Right ventricle myocardium inferior (tissue), 1 donor: ENCODE data around the gene PARD3. TPM values are rescaled to one million over a fixed set of nuclear protein-coding genes. Genes with fewer than 3 reads are reported as not detected.
"Not testable (repeated sequence)": the region's sequence is repeated elsewhere in the genome, so short reads cannot be mapped to it uniquely, and the experiment has no call there.

Experiments used
- ATAC-seq: fragments of 200-7000 bp; cut with Tn5 transposase; one replicate; pipeline ENCODE4 v1.9.1; 2020; ENCODE audit warnings: mild to moderate bottlenecking, moderate library complexity
- DNase-seq: peaks from one replicate; pipeline ENCODE4 v3.0.0; 2021; ENCODE audit errors: missing footprints
- intact Hi-C: fragments of 100-400 bp; cut with DNase I; formaldehyde crosslinking; loops from one replicate; pipeline ENCODE4 v1.11.0; 2022
- total RNA-seq: library from RNA; stranded (reverse); fragmentation: NEBNext Ultra II Directional; extraction: Animal tissue kit (Norgen Biotek cat#: 25700); gene quantifications from one replicate; pipeline ENCODE4 v1.2.1, GENCODE V29; 2021
- donor health status: DM: no; HTN: yes; CAD: no; lungs with severe emphysema.

The PARD3 gene
- total RNA-seq, 1 donor from 2014 or later: 34.6 TPM

DNA sequence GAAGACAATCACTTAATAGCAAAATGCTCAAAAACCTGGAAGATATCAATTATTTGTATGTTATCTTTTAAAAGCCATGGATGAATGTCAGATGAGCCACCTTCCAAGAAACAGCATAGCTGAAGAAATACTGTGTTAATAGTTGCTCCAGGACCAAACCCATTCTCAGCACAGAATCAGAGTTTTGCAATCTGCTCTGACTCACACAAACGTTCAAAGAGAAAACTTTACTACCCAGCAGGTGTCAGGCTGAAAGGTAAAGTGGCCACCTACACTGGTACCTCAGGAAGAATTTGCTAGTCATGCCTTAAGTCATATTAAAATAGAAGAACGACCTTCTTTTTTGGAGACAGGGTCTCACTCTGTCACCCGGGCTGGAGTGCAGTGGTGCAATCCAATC, 526.5 kb downstream of the PARD3 start:
- ATAC-seq (no peak), DNase-seq (no peak)
- intact Hi-C loops: no loop called here

- intact Hi-C loops: no loop called here
- no peak for ATAC-seq
- DNase-seq: no peak
Observed at GRCh38 chr10:34286136-34286739, 528.9 kb downstream of the PARD3 start.

DNA sequence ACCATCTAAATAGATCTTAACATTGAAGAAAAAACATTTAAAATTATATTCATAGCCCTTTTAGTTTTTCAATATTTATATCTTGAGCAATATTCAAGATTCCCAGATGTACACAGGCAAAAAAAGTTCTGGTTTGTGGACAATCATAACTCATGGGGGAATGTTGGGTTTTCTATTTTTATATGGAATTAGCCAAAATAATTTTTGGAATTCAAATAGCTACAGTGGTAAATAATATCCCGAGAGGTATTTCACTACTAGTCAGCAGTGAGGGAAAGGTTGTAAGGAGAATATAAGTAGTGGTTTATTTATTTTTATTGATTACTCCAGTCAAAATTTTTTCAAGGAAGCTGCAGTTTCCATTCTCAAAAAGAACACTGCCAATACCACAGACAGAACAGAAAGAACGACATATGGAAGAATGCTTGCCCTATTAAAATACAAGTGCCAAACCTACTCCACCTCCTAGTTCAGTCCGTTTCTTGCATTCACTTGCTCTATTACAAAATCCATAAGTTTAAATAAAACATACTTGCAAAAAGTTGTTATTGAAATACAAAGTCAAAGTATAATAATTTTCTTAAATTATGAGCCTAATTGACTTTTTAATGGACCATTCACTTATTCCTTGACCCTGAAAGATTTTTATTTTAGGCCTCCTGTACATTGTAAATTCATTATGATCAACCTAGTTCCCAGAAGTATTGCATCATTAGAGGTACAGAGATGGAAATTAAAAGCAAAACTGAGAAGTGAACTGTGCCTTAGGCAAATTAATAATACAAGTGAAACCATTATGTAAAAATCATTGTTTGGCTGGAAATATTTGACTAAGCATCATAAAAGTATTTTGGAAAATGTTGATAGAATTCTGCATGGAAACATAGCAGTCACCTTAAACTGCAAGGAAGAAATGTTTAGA, 533.2 kb downstream of the PARD3 start:
- DNase-seq (no peak), ATAC-seq (no peak)
- intact Hi-C loops: no loop called here

DNA sequence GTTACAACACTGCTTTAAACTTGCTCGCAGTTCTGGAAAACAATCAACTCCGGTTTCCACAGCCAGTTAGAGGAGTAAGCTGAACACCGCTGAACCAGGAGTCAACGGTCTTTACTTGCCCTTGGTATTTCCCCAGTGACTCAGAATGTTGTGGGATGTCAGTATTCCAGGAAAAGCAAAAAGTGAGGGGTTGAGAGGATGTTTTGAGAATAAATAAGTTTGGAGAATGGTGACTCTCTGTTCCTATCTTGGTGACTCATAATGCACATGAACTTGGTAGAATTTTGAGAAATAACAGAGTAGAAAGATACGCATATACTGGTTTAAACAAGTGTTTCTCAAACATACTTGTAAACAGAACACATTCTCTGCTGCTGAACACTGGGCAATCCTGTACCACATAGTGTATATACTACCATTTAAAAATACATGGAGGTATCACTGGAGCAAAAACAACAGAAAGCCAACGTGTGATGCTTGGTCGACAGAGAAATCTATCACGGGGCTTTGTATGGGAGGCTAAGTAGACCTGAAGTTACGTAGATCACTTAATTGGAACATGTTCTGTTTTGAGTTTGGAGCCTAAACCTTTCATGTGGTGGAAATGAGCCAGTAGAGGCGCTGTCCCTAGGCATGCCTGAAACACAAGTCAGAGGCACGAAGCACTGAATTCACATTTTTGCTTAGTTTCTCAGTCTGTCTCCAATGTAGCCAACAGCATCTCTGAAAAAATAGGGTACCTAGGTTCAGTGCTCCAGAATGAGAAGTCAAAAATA, 534.3 kb downstream of the PARD3 start:
- peak; percentile 23 for ATAC-seq
- intact Hi-C loops: no loop called here
- no peak for DNase-seq

- intact Hi-C loops: no loop called here
- DNase-seq (no peak), ATAC-seq (no peak)
Observed at GRCh38 chr10:34275626-34276130, 539.4 kb downstream of the PARD3 start.

DNA sequence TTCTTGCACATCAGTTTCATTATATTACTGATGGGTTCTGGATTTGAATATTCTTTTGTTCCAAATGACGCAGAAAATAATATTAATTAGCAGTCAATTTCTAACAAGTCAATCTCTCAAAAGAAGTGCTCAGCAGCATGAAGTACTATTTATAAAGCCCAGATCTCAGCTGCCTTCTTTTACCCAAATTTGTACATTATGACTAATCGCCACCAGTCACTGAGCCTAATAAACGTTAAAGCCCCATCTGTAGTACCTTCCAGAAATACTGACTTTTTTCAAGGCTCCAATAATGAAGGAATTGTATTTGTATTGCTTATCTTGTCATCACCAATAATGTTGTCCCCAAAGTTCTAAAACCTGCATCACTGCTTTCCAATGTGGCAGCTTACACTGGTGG, 540.2 kb downstream of the PARD3 start:
- ATAC-seq (no peak), DNase-seq (no peak)
- intact Hi-C loops: no loop called here

DNA sequence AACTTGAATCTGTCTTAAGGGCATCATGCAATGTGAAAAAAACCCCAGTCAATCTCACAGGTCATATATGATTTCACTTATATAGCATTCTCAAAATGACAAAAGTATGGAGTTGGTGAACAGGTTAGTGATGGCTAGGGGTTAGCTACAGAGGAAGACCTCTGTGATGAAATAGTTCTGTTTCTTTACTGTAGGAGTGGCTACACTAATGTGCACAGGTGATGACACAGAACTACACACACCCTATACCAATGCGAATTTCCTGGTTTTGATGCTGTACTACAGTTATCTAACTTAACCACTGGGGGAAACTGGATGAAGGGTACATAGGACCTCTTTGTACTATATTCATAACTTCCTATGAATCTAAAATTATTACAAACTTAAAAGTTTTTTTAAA, 541.8 kb downstream of the PARD3 start:
- ATAC-seq (no peak), DNase-seq (no peak)
- intact Hi-C loops: no loop called here

DNA sequence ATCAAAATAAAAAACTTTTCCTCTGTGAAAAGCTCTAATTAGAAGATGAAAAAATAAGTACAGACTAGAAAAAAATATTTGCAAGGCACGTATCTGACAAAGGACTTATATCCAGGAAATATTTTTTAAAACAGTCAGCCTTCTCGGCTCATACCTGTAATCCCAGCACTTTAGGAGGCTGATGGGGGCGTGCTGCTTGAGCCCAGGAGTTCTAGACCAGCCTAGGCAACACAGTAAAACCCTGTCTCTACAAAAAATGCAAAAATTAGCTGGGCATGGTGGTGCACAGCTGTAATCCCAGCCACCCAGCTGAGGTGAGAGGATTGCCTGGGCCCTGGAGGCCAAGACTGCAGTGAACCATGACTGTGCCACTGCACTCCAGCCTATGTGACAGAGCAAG, 542.8 kb downstream of the PARD3 start:
- DNase-seq: no peak
- intact Hi-C loops: no loop called here
- ATAC-seq: no peak

DNA sequence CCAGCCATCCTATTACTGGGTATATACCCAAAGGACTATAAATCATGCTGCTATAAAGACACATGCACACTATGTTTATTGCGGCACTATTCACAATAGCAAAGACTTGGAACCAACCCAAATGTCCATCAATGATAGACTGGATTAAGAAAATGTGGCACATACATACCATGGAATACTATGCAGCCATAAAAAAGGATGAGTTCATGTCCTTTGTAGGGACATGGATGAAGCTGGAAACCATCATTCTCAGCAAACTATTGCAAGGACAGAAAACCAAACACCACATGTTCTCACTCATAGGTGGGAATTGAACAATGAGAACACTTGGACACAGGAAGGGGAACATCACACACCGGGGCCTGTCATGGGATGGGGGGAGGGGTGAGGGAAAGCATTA, 546.7 kb downstream of the PARD3 start:
- intact Hi-C loops, DNase-seq, ATAC-seq: not testable (repeated sequence)

GRCh38 chr10:34262985-34263384, 552.1 kb downstream of the PARD3 start:
- no peak for ATAC-seq
- intact Hi-C loops: no loop called here
- DNase-seq: no peak

DNA sequence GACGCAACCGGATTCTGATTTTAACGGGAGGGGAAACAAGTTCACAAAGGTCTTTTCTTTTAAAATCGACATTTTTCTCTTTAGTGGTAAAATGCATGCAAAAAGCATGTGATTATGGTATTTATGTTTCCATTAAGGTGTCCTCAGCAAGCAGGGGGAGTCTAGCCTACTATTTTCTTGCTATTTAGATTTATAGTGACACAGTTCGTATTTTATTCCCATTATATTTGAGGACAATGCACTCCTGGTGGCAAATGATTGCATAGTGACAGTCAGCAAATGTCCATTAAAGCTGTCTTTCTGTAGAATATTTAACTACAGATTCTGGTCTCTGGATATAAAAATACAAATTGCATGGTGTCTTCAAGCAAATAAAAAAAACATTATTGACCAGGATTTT, 554.2 kb downstream of the PARD3 start:
- ATAC-seq (no peak), DNase-seq (no peak)
- intact Hi-C loops: no loop called here

DNA sequence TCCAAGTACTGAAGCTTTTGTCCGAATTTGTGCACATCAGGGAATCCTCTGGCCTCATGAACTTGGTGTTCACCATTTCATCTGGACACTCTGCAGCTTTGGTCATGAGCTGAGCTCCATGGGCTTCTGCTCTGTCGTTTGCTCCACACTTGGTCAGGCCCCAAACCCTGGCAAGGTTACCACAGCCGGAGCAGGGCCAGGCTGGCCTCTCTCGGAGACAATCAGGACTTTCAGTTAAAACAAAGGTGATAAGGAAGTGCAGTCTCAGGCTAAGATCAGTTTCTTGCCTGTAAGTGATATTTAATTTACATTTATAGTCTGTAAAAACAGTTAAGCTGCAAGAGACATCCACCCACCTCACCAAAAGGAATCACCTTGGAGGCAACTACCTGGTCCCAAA, 558.9 kb downstream of the PARD3 start:
- DNase-seq (no peak), ATAC-seq (no peak)
- intact Hi-C loops: no loop called here

DNA sequence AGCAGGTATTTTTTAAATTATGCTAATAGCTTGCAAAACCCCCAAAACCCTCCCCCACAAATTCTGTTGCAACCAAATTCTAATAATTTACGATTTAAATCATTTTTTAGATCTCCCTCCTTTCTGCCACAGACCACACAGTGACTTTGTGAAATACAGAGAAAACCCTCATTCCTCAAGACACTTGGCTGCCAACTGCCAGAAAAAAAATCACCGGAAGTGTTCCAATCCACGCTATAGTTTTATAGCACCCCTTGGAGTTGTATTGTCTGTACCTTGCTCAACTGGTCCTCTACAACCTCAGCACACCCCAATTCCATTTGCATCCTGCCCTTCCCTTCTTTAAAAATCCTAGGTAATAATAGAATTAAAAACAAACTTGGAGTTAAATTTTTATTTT, 560.1 kb downstream of the PARD3 start:
- no peak for DNase-seq
- intact Hi-C loops: no loop called here
- ATAC-seq: no peak

- intact Hi-C loops: no loop called here
- no peak for DNase-seq
Observed at GRCh38 chr10:34254596-34254995, 560.5 kb downstream of the PARD3 start.

DNA sequence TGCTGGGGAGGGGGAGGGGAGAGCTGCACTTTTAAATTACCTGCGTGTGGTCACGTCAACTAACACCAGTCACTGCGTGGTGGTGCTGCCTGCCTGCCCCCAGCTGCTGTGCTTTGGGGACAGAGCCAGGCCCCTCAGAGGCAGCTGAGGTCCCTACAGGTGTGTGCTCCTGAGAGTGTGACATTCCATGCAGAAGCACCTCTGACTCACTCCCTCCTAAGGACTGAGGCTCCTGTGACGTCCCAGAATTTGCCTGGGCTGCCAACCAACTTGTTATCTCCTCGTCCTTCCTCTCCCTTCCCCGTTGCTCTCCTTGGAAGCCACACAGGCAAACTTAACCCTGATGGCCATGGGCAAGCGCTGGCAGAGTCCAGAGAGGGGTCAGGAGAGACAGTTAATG, 563.0 kb downstream of the PARD3 start:
- intact Hi-C loops: no loop called here
- no peak for DNase-seq
- ATAC-seq: peak; percentile 78

More at GRCh38 chr10:34254596-34254995, 560.5 kb downstream of the PARD3 start:
- ATAC-seq: no peak

- ATAC-seq (no peak), DNase-seq (no peak)
- intact Hi-C loops: no loop called here
Observed at GRCh38 chr10:34251177-34251576, 563.9 kb downstream of the PARD3 start.

DNA sequence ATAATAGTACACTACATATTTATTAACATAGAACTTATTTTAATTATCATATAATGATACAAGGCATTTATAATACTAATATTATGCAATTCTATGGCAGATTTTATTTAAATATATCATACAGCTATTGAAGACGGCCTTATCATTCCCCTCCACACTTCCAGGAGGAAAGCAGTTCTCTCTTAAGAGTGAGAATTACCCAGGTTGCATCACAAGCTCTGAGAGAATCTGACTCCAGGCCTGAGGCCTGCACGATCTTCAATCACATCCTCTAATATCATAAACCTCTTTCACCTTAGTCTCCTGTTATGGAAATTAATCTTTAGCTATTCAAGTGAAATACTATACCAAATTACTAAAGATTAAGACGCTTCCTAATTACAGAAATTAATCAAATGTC, 564.4 kb downstream of the PARD3 start:
- DNase-seq: no peak
- intact Hi-C loops: no loop called here
- no peak for ATAC-seq

GRCh38 chr10:34249634-34250033, 565.5 kb downstream of the PARD3 start:
- intact Hi-C loops: no loop called here
- no peak for ATAC-seq
- no peak for DNase-seq

DNA sequence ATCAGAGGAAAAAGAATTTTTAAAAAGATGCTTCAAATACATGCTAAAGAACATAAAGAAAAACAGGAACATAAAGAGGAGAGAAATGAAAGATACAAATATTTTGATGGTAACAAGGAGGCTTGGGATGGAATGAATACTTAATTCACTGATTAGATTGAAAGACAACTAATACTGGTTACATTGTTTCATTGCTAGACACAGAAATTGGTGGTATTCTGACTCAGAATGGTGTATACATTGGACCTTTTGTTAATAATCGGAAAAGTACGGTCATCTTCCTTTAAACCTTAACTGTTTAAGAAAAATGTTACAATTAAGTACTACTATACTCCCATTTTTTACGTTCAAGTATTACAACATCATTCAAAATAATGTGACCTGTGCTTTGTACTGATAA, 567.5 kb downstream of the PARD3 start:
- intact Hi-C loops: no loop called here
- DNase-seq (no peak), ATAC-seq (no peak)
